H1 (cell line): ENCODE data around the gene SLC26A9. TPM values are rescaled to one million over a fixed set of nuclear protein-coding genes. Genes with fewer than 3 reads are reported as not detected.

Source experiments
- CTCF ChIA-PET: fragments of 300-600 bp; sonication (Branson Sonifier 250); formaldehyde crosslinking; loops from one replicate; lab custom pipeline; 2021; ENCODE audit not compliant: partially characterized antibody; lab: Charles Lee
- POLR2A ChIA-PET: fragments of 300-600 bp; sonication (Branson Sonifier 250); formaldehyde crosslinking; loops from one replicate; lab custom pipeline; 2021; ENCODE audit warnings: inconsistent platforms; ENCODE audit not compliant: partially characterized antibody; lab: Charles Lee
- DNase-seq, 2 experiments: peaks; one replicate each; pipeline versions ENCODE4 v3.0.0 to v3.0.0-alpha.2; 2010 to 2022; ENCODE audit warnings: low spot score in 2 of 2, low read depth in 1 of 2, mixed read lengths in 1 of 2
- FAIRE-seq: peaks from 2 replicates; lab custom pipeline; 2011; peaks lifted over from hg19 to GRCh38; lab: Jason Lieb, UNC
- H2AFZ ChIP-seq: 2 replicates; pipeline ENCODE4 v1.8.1; 2012; ENCODE audit warnings: low read length, inconsistent platforms
- H2AK5ac ChIP-seq: 2 replicates; pipeline ENCODE4 v1.6.1; 2013; ENCODE audit warnings: low read depth, low read length
- H2BK120ac ChIP-seq: replicated peaks from 2 replicates; pipeline ENCODE3; 2013; ENCODE audit warnings: low read depth, low read length, inconsistent platforms
- H2BK12ac ChIP-seq: 2 replicates; pipeline ENCODE4 v1.6.1; 2013; ENCODE audit warnings: low read depth, low read length
- H2BK15ac ChIP-seq: 2 replicates; pipeline ENCODE4 v1.6.1; 2013; ENCODE audit warnings: low read length
- H2BK20ac ChIP-seq: 2 replicates; pipeline ENCODE4 v1.6.1; 2013; ENCODE audit warnings: low read length
- H2BK5ac ChIP-seq: 2 replicates; pipeline ENCODE4 v1.6.1; 2013; ENCODE audit warnings: low read depth, low read length
- H3K14ac ChIP-seq: 2 replicates; pipeline ENCODE4 v1.6.1; 2013; ENCODE audit warnings: inconsistent platforms; ENCODE audit not compliant: insufficient read length
- H3K18ac ChIP-seq: 2 replicates; pipeline ENCODE4 v1.6.1; 2013; ENCODE audit warnings: low read length; ENCODE audit errors: extremely low read depth
- H3K23ac ChIP-seq: 2 replicates; pipeline ENCODE4 v1.6.1; 2013; ENCODE audit warnings: inconsistent platforms; ENCODE audit not compliant: insufficient read length
- H3K23me2 ChIP-seq: 2 replicates; pipeline ENCODE4 v1.6.1; 2013; ENCODE audit warnings: low read depth, low read length
- H3K27ac ChIP-seq: 2 replicates; pipeline ENCODE4 v1.6.1; 2011; ENCODE audit warnings: low read depth, low read length, inconsistent platforms
- H3K27me3 ChIP-seq, 4 experiments: replicated peaks in 1 of 4; 1 replicate in 1 of 4; 2 replicates in 3 of 4; pipeline versions ENCODE4 v1.6.1 to v1.8.1; 2011 to 2013; ENCODE audit warnings: low read length in 3 of 4, mild to moderate bottlenecking in 3 of 4, inconsistent platforms in 2 of 4, mixed read lengths in 2 of 4, moderate library complexity in 1 of 4; ENCODE audit not compliant: control insufficient read depth in 3 of 4, insufficient read depth in 3 of 4; ENCODE audit errors: extremely low read depth in 1 of 4
- H3K36me3 ChIP-seq, 4 experiments: 2 replicates each; pipeline versions ENCODE4 v1.6.1 to v1.8.1; 2011 to 2013; ENCODE audit warnings: mild to moderate bottlenecking in 4 of 4, low read length in 3 of 4, moderate library complexity in 2 of 4, control low read depth in 1 of 4, inconsistent platforms in 1 of 4; ENCODE audit not compliant: insufficient read depth in 4 of 4, control insufficient read depth in 2 of 4
- H3K4ac ChIP-seq: replicated peaks from 2 replicates; pipeline ENCODE3; 2013; ENCODE audit warnings: low read length, low read depth, mixed read lengths, inconsistent platforms; ENCODE audit not compliant: insufficient read length
- H3K4me1 ChIP-seq, 4 experiments: replicated peaks in 1 of 4; 1 replicate in 1 of 4; 2 replicates in 3 of 4; pipeline versions ENCODE4 v1.6.1 to v1.8.1; 2011 to 2013; ENCODE audit warnings: low read length in 3 of 4, inconsistent platforms in 2 of 4, mixed read lengths in 1 of 4; ENCODE audit not compliant: insufficient read depth in 4 of 4, control insufficient read depth in 3 of 4
- H3K4me2 ChIP-seq, 2 experiments: 2 replicates each; pipeline versions ENCODE4 v1.6.1 to v1.8.1; 2011 to 2013; ENCODE audit warnings: low read depth in 2 of 2, low read length in 2 of 2, control low read depth in 1 of 2, inconsistent platforms in 1 of 2, mild to moderate bottlenecking in 1 of 2; ENCODE audit not compliant: insufficient read depth in 1 of 2
- H3K4me3 ChIP-seq, 4 experiments: fragments of 200-600, 300-600 bp in 1 of 4; sonication (generic), shearing (Covaris generic), sonication (Bioruptor Twin) in 1 of 4; 2 replicates each; pipeline versions ENCODE4 v1.5.1 to v1.8.1; 2011 to 2016; ENCODE audit warnings: low read length in 4 of 4, low read depth in 3 of 4, control low read depth in 2 of 4, inconsistent platforms in 2 of 4, mild to moderate bottlenecking in 2 of 4, mixed read lengths in 1 of 4, moderate library complexity in 1 of 4; ENCODE audit not compliant: insufficient read depth in 2 of 4; ENCODE audit errors: extremely low read depth in 1 of 4
- H3K56ac ChIP-seq: replicated peaks from 2 replicates; pipeline ENCODE3; 2013; ENCODE audit warnings: low read depth, mild to moderate bottlenecking, mixed read lengths, low read length, inconsistent platforms; ENCODE audit not compliant: insufficient read length
- H3K79me1 ChIP-seq: 2 replicates; pipeline ENCODE4 v1.6.1; 2013; ENCODE audit warnings: low read depth, low read length, control low read depth
- H3K79me2 ChIP-seq, 2 experiments: 2 replicates each; pipeline versions ENCODE4 v1.6.1 to v1.8.1; 2012 to 2013; ENCODE audit warnings: low read length in 2 of 2, mild to moderate bottlenecking in 2 of 2, inconsistent platforms in 1 of 2; ENCODE audit not compliant: insufficient read depth in 2 of 2, control insufficient read depth in 1 of 2
- H3K9ac ChIP-seq, 4 experiments: replicated peaks in 1 of 4; 1 replicate in 1 of 4; 2 replicates in 3 of 4; pipeline versions ENCODE4 v1.6.1 to v1.8.1; 2011 to 2013; ENCODE audit warnings: low read depth in 3 of 4, low read length in 3 of 4, control low read depth in 2 of 4, mild to moderate bottlenecking in 2 of 4, moderate library complexity in 2 of 4, inconsistent platforms in 1 of 4; ENCODE audit errors: extremely low read depth in 1 of 4
- H3K9me3 ChIP-seq, 2 experiments: 2 replicates each; pipeline versions ENCODE4 v1.6.1 to v1.8.1; 2012 to 2013; ENCODE audit warnings: mild to moderate bottlenecking in 2 of 2, moderate library complexity in 2 of 2, control low read depth in 1 of 2, inconsistent platforms in 1 of 2, low read depth in 1 of 2, low read length in 1 of 2, mixed read lengths in 1 of 2; ENCODE audit not compliant: insufficient read depth in 2 of 2
- H4K20me1 ChIP-seq, 2 experiments: replicated peaks in 1 of 2; 2 replicates each; pipeline versions ENCODE3 to v1.8.1; 2011 to 2013; ENCODE audit warnings: inconsistent platforms in 2 of 2, low read length in 2 of 2, mild to moderate bottlenecking in 1 of 2; ENCODE audit not compliant: insufficient read depth in 2 of 2, control insufficient read depth in 1 of 2
- H4K5ac ChIP-seq: 2 replicates; pipeline ENCODE4 v1.6.1; 2013; ENCODE audit warnings: low read length, low read depth, mixed read lengths, inconsistent platforms; ENCODE audit not compliant: insufficient read length
- H4K8ac ChIP-seq: 2 replicates; pipeline ENCODE4 v1.8.0; 2013; ENCODE audit warnings: mild to moderate bottlenecking, moderate library complexity, low read length, inconsistent platforms; ENCODE audit not compliant: insufficient read depth; ENCODE audit errors: extremely low read depth
- H4K91ac ChIP-seq: replicated peaks from 2 replicates; pipeline ENCODE3; 2013; ENCODE audit warnings: low read length, mixed read lengths, inconsistent platforms; ENCODE audit not compliant: insufficient read length
- CBX5 ChIP-seq: fragments of 300-800, 300-1000 bp; sonication (generic); IDR thresholded peaks from 2 replicates; pipeline ENCODE4 v1.7.1; 2016; ENCODE audit warnings: antibody characterized with exemption, low read length, low read depth
- CREB1 ChIP-seq: IDR thresholded peaks from 2 replicates; pipeline ENCODE4 v1.6.1; 2012; ENCODE audit warnings: inconsistent platforms
- CTCF ChIP-seq, 3 experiments: IDR thresholded peaks; 1 replicate in 2 of 3; 2 replicates in 1 of 3; pipeline versions ENCODE4 v1.5.1 to v1.6.1; 2011; ENCODE audit warnings: low read length in 3 of 3, mild to moderate bottlenecking in 3 of 3, inconsistent platforms in 2 of 3, low read depth in 1 of 3, moderate library complexity in 1 of 3; ENCODE audit not compliant: insufficient read depth in 1 of 3; ENCODE audit errors: control extremely low read depth in 1 of 3
- EZH2 ChIP-seq: fragments of 200-600 bp; sonication (generic); IDR thresholded peaks from 2 replicates; pipeline ENCODE4 v1.7.1; 2012; ENCODE audit warnings: low read depth, mild to moderate bottlenecking, moderate library complexity, low read length, inconsistent platforms; ENCODE audit not compliant: severe bottlenecking
- NANOG ChIP-seq: IDR thresholded peaks from 2 replicates; pipeline ENCODE4 v1.6.1; 2011; ENCODE audit warnings: low read length, low read depth, mild to moderate bottlenecking, inconsistent platforms; ENCODE audit not compliant: insufficient read depth, poor library complexity, severe bottlenecking
- POLR2AphosphoS5 ChIP-seq: IDR thresholded peaks from 2 replicates; pipeline ENCODE4 v1.6.1; 2011; ENCODE audit warnings: low read depth, low read length
- RNF2 ChIP-seq: fragments of 200-900, 300-1000 bp; sonication (generic); IDR thresholded peaks from 2 replicates; pipeline ENCODE4 v1.7.1; 2016; ENCODE audit warnings: borderline replicate concordance, low read depth, mild to moderate bottlenecking, antibody characterized with exemption, low read length; ENCODE audit not compliant: poor library complexity, severe bottlenecking; ENCODE audit errors: missing control alignments
- SP2 ChIP-seq: IDR thresholded peaks from 2 replicates; pipeline ENCODE4 v1.6.1; 2012; ENCODE audit warnings: mild to moderate bottlenecking, low read length, inconsistent platforms
- TBP ChIP-seq: IDR thresholded peaks from 2 replicates; pipeline ENCODE4 v1.6.1; 2011; ENCODE audit warnings: low read depth, low read length, improper control_type of control experiment
- polyA plus RNA-seq, 7 experiments: library from polyadenylated mRNA; depleted of rRNA in 3 of 7; stranded (reverse) in 5 of 7; unstranded in 2 of 7; fragments of >200 nt in 5 of 7; fragments of 200-250 nt in 2 of 7; gene quantifications; 1 replicate in 5 of 7; 2 replicates in 1 of 7; 4 replicates in 1 of 7; pipeline versions ENCODE4 v1.2.1 to v1.2.3, GENCODE V29; 2011 to 2013; ENCODE audit warnings: missing spikeins in 2 of 7, mixed read lengths in 2 of 7
- total RNA-seq: library from RNA; stranded (reverse); fragmentation: NEBNext Ultra II Directional; extraction: Animal tissue kit (Norgen Biotek cat#: 25700); gene quantifications from 2 replicates; pipeline ENCODE4 v1.2.1, GENCODE V29; 2021

Gene SLC26A9
- total and polyA plus RNA-seq, 2 of the 8 experiments (the other 6 are each of a cell fraction or from before 2014, with no cell fraction given), result not detected

GRCh38 chr1:205878026-205878425 is 65.2 kb downstream of the SLC26A9 start:
- Histone ChIP-seq H3K9me3 (no peaks in the 10 kb centered on the region), H2AFZ (no peak overlapping the region), H4K8ac (no peak overlapping the region), H3K56ac (no peak overlapping the region), H2BK120ac (no peak overlapping the region), H3K4me2 (no peak overlapping the region), H3K23ac (no peak overlapping the region), H3K27me3 (no peaks in the 10 kb centered on the region), H4K20me1 (no peaks in the 10 kb centered on the region), H2BK12ac (no peak overlapping the region), H2AK5ac (no peak overlapping the region), H3K36me3 (no peaks in the 10 kb centered on the region), H3K4ac (no peak overlapping the region), H3K9ac (no peak overlapping the region), H3K4me3 (no peak overlapping the region), H3K27ac (no peak overlapping the region), H4K91ac (no peak overlapping the region), H3K79me2 (no peaks in the 10 kb centered on the region), H3K18ac (no peak overlapping the region), H3K14ac (no peak overlapping the region), H2BK5ac (no peak overlapping the region), H3K4me1 (no peaks in the 10 kb centered on the region), H3K79me1 (no peaks in the 10 kb centered on the region), H2BK15ac (no peak overlapping the region), H3K23me2 (no peaks in the 10 kb centered on the region; the same call in 1 of the 2 replicates), H2BK20ac (no peak overlapping the region), H4K5ac (no peak overlapping the region)
- POLR2A ChIA-PET, result no interaction called here
- DNase-seq (no peak), FAIRE-seq (no peak)
- CTCF ChIA-PET, result no interaction called here
- TF ChIP-seq CBX5 (no peak), SP2 (no peak), CREB1 (no peak), POLR2AphosphoS5 (no peak), RNF2 (no peak), EZH2 (no peak), NANOG (no peak), CTCF (IDR thresholded peaks at IDR 0.05; ENCODE audit: control extremely low read depth in 1 of 3, insufficient read depth in 1 of 3, low read depth in 1 of 3, low read length in 3 of 3) (no peak), TBP (no peak)
